Endothelial cell of umbilical vein (primary cell): ENCODE results near the gene TIAM1.

ENCODE experiments used
- POLR2A ChIP-seq: IDR thresholded peaks from 2 replicates; pipeline ENCODE4 v1.6.1; 2012; ENCODE audit warnings: low read depth, mild to moderate bottlenecking, control low read depth, low read length
- POLR2AphosphoS5 ChIP-seq: IDR thresholded peaks from 2 replicates; pipeline ENCODE4 v1.6.1; 2012; ENCODE audit warnings: low read depth, mild to moderate bottlenecking, control low read depth, low read length, moderate library complexity; ENCODE audit not compliant: insufficient read depth
- TF ChIP-seq, protein P1 (sequence below), 2 donors: IDR thresholded peaks; 1 replicate in 1 of 2; 2 replicates in 1 of 2; pipeline ENCODE4 v1.5.1; 2011; ENCODE audit warnings: low read length in 2 of 2, mild to moderate bottlenecking in 2 of 2, moderate library complexity in 2 of 2, control low read depth in 1 of 2, inconsistent platforms in 1 of 2, low read depth in 1 of 2; ENCODE audit not compliant: insufficient read depth in 1 of 2; ENCODE audit errors: extremely low read depth in 1 of 2

DNA sequence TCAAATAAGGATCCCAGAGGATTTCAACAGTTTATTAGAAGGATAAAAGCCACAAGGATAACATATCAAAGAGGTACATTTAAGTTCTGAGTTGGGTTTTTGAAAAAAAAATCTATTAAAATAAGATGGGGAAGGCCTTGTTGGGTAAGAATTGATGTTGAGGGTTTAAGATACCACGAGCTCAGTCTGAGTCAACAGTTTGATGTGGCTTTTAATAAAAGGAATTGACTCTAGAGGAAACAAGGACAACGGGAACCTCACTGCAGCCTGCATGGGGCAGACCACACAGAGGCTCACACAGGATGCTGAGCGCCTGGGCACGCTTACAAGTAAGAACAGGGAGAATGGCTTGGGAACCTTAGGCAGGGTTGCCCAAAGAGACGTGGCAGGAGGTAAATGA is 107.5 kb downstream of the TIAM1 start:
- TF ChIP-seq, protein P1, sequence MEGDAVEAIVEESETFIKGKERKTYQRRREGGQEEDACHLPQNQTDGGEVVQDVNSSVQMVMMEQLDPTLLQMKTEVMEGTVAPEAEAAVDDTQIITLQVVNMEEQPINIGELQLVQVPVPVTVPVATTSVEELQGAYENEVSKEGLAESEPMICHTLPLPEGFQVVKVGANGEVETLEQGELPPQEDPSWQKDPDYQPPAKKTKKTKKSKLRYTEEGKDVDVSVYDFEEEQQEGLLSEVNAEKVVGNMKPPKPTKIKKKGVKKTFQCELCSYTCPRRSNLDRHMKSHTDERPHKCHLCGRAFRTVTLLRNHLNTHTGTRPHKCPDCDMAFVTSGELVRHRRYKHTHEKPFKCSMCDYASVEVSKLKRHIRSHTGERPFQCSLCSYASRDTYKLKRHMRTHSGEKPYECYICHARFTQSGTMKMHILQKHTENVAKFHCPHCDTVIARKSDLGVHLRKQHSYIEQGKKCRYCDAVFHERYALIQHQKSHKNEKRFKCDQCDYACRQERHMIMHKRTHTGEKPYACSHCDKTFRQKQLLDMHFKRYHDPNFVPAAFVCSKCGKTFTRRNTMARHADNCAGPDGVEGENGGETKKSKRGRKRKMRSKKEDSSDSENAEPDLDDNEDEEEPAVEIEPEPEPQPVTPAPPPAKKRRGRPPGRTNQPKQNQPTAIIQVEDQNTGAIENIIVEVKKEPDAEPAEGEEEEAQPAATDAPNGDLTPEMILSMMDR (IDR thresholded peaks at IDR 0.05; ENCODE audit: extremely low read depth in 1 of 2, insufficient read depth in 1 of 2, low read depth in 1 of 2, low read length in 2 of 2), result no peak
- TF ChIP-seq POLR2A, result no peak
- no peak for TF ChIP-seq POLR2AphosphoS5
